GM12878 (cell line): ENCODE data around the gene FUS. TPM values are rescaled to one million over a fixed set of nuclear protein-coding genes. Genes with fewer than 3 reads are reported as not detected.

Experiments
- ATAC-seq: fragments of 200-7000 bp; cut with Tn5 transposase; 3 replicates; pipeline ENCODE4 v1.9.1; 2020; ENCODE audit warnings: mild to moderate bottlenecking, moderate library complexity
- BruUV-seq: library from RNA; stranded (reverse); fragments of 400-500 nt; replicated peaks from 2 replicates; lab custom pipeline; 2021; lab: Mats Ljungman, UMichigan
- CTCF ChIA-PET: fragments of 300-600 bp; sonication (Branson Sonifier 250); formaldehyde crosslinking; extraction: SDS; loops from one replicate; lab custom pipeline; 2021; ENCODE audit warnings: inconsistent platforms; lab: Yijun Ruan, JAX
- POLR2A ChIA-PET: fragments of 350-600 bp; formaldehyde crosslinking; extraction: SDS; loops from one replicate; lab custom pipeline; 2021; ENCODE audit warnings: inconsistent platforms; lab: Charles Lee
- RAD21 ChIA-PET: fragments of 300-600 bp; sonication (Branson Sonifier 250); formaldehyde crosslinking; loops from one replicate; lab custom pipeline; 2023; ENCODE audit warnings: antibody characterized with exemption; ENCODE audit not compliant: unreplicated experiment; lab: Charles Lee
- SMC1A ChIA-PET: fragments of 300-600 bp; sonication (Branson Sonifier 250); formaldehyde crosslinking; loops from one replicate; lab custom pipeline; 2023; ENCODE audit not compliant: unreplicated experiment, uncharacterized antibody; lab: Charles Lee
- DNase-seq: peaks from one replicate; pipeline ENCODE4 v3.0.0-alpha.2; 2011; ENCODE audit warnings: low read depth, low spot score
- FAIRE-seq: peaks from 3 replicates; lab custom pipeline; 2011; peaks lifted over from hg19 to GRCh38; lab: Jason Lieb, UNC
- H2AFZ ChIP-seq: 2 replicates; pipeline ENCODE4 v1.6.0; 2011; ENCODE audit warnings: low read depth, low read length, control low read depth; ENCODE audit not compliant: control insufficient read depth
- H3K27ac ChIP-seq: 2 replicates; pipeline ENCODE4 v1.5.1; 2011; ENCODE audit warnings: control low read depth; ENCODE audit not compliant: control insufficient read depth, insufficient read depth
- H3K27me3 ChIP-seq, 2 experiments: replicated peaks in 1 of 2; 2 replicates each; pipeline versions ENCODE4 v1.6.0 to v1.6.1; 2011; ENCODE audit warnings: low read length in 1 of 2; ENCODE audit not compliant: control insufficient read depth in 2 of 2, insufficient read depth in 2 of 2
- H3K36me3 ChIP-seq, 2 experiments: 2 replicates each; pipeline ENCODE4 v1.5.1; 2011; ENCODE audit warnings: low read length in 1 of 2; ENCODE audit not compliant: control insufficient read depth in 2 of 2, insufficient read depth in 2 of 2
- H3K4me1 ChIP-seq: 2 replicates; pipeline ENCODE4 v1.6.1; 2011; ENCODE audit warnings: mild to moderate bottlenecking, low read length, moderate library complexity, mixed read lengths; ENCODE audit not compliant: control insufficient read depth, insufficient read depth
- H3K4me2 ChIP-seq: 2 replicates; pipeline ENCODE4 v1.6.0; 2011; ENCODE audit warnings: control low read depth; ENCODE audit not compliant: control insufficient read depth, insufficient read depth
- H3K4me3 ChIP-seq: fragments of 200-600 bp; sonication (generic); 2 replicates; pipeline ENCODE4 v1.5.1; 2016
- H3K79me2 ChIP-seq: 2 replicates; pipeline ENCODE4 v1.6.0; 2011; ENCODE audit warnings: low read length; ENCODE audit not compliant: control insufficient read depth, insufficient read depth
- H3K9ac ChIP-seq: 2 replicates; pipeline ENCODE4 v1.8.0; 2011; ENCODE audit warnings: low read length, control low read depth, mixed read lengths; ENCODE audit not compliant: control insufficient read depth, insufficient read depth
- H3K9me3 ChIP-seq: replicated peaks from 3 replicates; pipeline ENCODE4 v1.5.1; 2011; ENCODE audit warnings: mild to moderate bottlenecking, low read length; ENCODE audit not compliant: control insufficient read depth, insufficient read depth
- H4K20me1 ChIP-seq: 2 replicates; pipeline ENCODE4 v1.6.0; 2011; ENCODE audit not compliant: control insufficient read depth, insufficient read depth
- BACH1 ChIP-seq: fragments of 450-650 bp; IDR thresholded peaks from 2 replicates; pipeline ENCODE4 v1.6.1; 2017; ENCODE audit warnings: mild to moderate bottlenecking, borderline replicate concordance
- IKZF2 ChIP-seq, 2 experiments: fragments of 450-650 bp; IDR thresholded peaks; 2 replicates each; pipeline ENCODE4 v1.6.1; 2017; ENCODE audit warnings: mild to moderate bottlenecking in 2 of 2, moderate library complexity in 2 of 2
- KLF5 ChIP-seq: fragments of 450-650 bp; IDR thresholded peaks from 2 replicates; pipeline ENCODE4 v1.6.1; 2014; ENCODE audit warnings: mild to moderate bottlenecking; ENCODE audit not compliant: partially characterized antibody
- POLR2A ChIP-seq: IDR thresholded peaks from 2 replicates; pipeline ENCODE4 v1.6.1; 2011; ENCODE audit warnings: low read depth, mild to moderate bottlenecking, low read length
- POLR2AphosphoS2 ChIP-seq: IDR thresholded peaks from 2 replicates; pipeline ENCODE4 v1.6.1; 2011; ENCODE audit warnings: low read depth, mild to moderate bottlenecking, low read length, improper control_type of control experiment, moderate library complexity
- POLR2AphosphoS5 ChIP-seq: IDR thresholded peaks from 2 replicates; pipeline ENCODE4 v1.6.1; 2011; ENCODE audit warnings: mild to moderate bottlenecking, low read length, inconsistent platforms
- POU2F2 ChIP-seq: IDR thresholded peaks from 3 replicates; pipeline ENCODE4 v1.6.1; 2011; ENCODE audit warnings: low read depth, mild to moderate bottlenecking, low read length, borderline replicate concordance
- PRDM15 ChIP-seq: fragments of 450-650 bp; formaldehyde crosslinking; IDR thresholded peaks from 2 replicates; pipeline ENCODE4 v1.4.0; 2020; ENCODE audit warnings: mild to moderate bottlenecking, moderate library complexity
- SMAD5 ChIP-seq: IDR thresholded peaks from 2 replicates; pipeline ENCODE4 v1.6.1; 2016; ENCODE audit warnings: antibody characterized with exemption, low read depth
- WGBS: methylation state at CpG from one replicate; pipeline ENCODE4 v1.1.6; 2016; ENCODE audit warnings: low lambda C conversion rate; ENCODE audit not compliant: insufficient replicate concordance, insufficient coverage; ENCODE audit errors: missing lambda C conversion rate; 5-methylcytosine and 5-hydroxymethylcytosine counted together
- in situ Hi-C: fragments of 300-500 bp; cut with MboI; formaldehyde crosslinking; loops from 9 replicates; pipeline ENCODE4 v1.14.3; 2018; ENCODE audit warnings: mixed read lengths
- intact Hi-C: fragments of 100-400 bp; cut with micrococcal nuclease; formaldehyde crosslinking; loops from one replicate; pipeline ENCODE4 v1.14.2; 2022; ENCODE audit not compliant: unreplicated experiment
- polyA plus RNA-seq, 11 experiments: library from polyadenylated mRNA; depleted of rRNA in 4 of 11; unstranded in 6 of 11; stranded (reverse) in 5 of 11; fragments of >200 nt; fragmentation: Nextera tagmentation in 4 of 11; fragmentation: Illumina TruSeq in 1 of 11; extraction: Ambion mirVana in 4 of 11; extraction: Trizol in 1 of 11; gene quantifications; 1 replicate in 1 of 11; 2 replicates in 10 of 11; pipeline versions ENCODE4 v1.2.1 to v1.2.3, GENCODE V29; 2011 to 2016; ENCODE audit warnings: inconsistent platforms in 2 of 11, missing spikeins in 2 of 11, low read depth in 1 of 11
- total RNA-seq, 4 experiments: library from RNA; depleted of rRNA in 3 of 4; stranded (reverse); fragments of >200 nt in 3 of 4; fragmentation: Illumina TruSeq in 1 of 4; extraction: Trizol in 1 of 4; gene quantifications; 2 replicates each; pipeline versions ENCODE4 v1.2.1 to v1.2.3, GENCODE V29; 2013 to 2021

Gene FUS
- total and polyA plus RNA-seq, 10 of the 15 experiments (the other 5 are each of a cell fraction or from before 2014, with no cell fraction given), result 46.8 to 521 (median 347) TPM

- RAD21 ChIA-PET, result no interaction called here
- no peak overlapping the region for H3K4me2 ChIP-seq
- H3K4me1 ChIP-seq, result peaks cover 4% of the 10 kb centered on the region
- no peak overlapping the region for H3K27ac ChIP-seq
- H2AFZ ChIP-seq, result no peak overlapping the region
- H3K36me3 ChIP-seq, result peaks cover 35 to 73% of the 10 kb centered on the region in 2 experiments
- H3K4me3 ChIP-seq, result no peak overlapping the region
- CTCF ChIA-PET, result interaction anchor here (1.2 to 1.5 kb wide), 2 partner anchors 10 to 167 kb away, joined by 3 to 4 read pairs; no protein-coding TSS in a partner anchor
- intact Hi-C loops, result no loop called here
- 60% methylated on average over 5 of the region's 5 CpGs for WGBS
- BruUV-seq, result no TSS peak
- no peaks in the 10 kb centered on the region; the same call in 1 of the 2 replicates for H4K20me1 ChIP-seq
- H3K27me3 ChIP-seq, result no peaks in the 10 kb centered on the region
- SMC1A ChIA-PET, result interaction anchor here (0.7 kb wide), 2 partner anchors 12 to 159 kb away, joined by 3 to 4 read pairs; partner anchors contain the start of gene FUS
- ATAC-seq, result peak; percentile 17
- H3K79me2 ChIP-seq, result peaks cover 20% of the 10 kb centered on the region
- POLR2A ChIA-PET, result no interaction called here
- no peak for DNase-seq
- no peak overlapping the region for H3K9ac ChIP-seq
- TF ChIP-seq PRDM15 (CRISPR knock-in tag) (no peak), IKZF2 (IDR thresholded peaks at IDR 0.05) (no peak), POLR2AphosphoS2 (peak; percentile 74), SMAD5 (peak; percentile 44; the same call in 1 of the 2 replicates), KLF5 (no peak), POU2F2 (peak; percentile 63; the same call in 1 of the 3 replicates), POLR2AphosphoS5 (peak; percentile 76), POLR2A (peak; percentile 73), BACH1 (peak; percentile 12; the same call in 1 of the 2 replicates)
- H3K9me3 ChIP-seq, result no peaks in the 10 kb centered on the region
- in situ Hi-C loops, result no loop called here
- no peak for FAIRE-seq
Measured at GRCh38 chr16:31191697-31192428, 11.9 kb downstream of the FUS start.
